Measurements from ENCODE around the gene MIER2. TPM values are rescaled to one million over a fixed set of nuclear protein-coding genes. Genes with fewer than 3 reads are reported as not detected.

Gene MIER2
- total and polyA plus RNA-seq, 8 donors = 5.8 to 29.6 (median 13.2) TPM

- Histone ChIP-seq H3K27me3 (peaks cover 0 to 55% (median 31%) of the 10 kb centered on the region in 3 donors), H3K4me1 (peaks cover 32 to 54% (median 40%) of the 10 kb centered on the region in 4 donors), H3K36me3 (no peaks in the 10 kb centered on the region), H3K27ac (peak overlapping the region in 2 of 5 donors; percentile 52 to 80), H3K4me3 (peak overlapping the region; percentile 19 to 40 (median 22)), H3K9me3 (no peaks in the 10 kb centered on the region)
- TF ChIP-seq EP300 (IDR thresholded peaks at IDR 0.05) = no peak
- no peak for TF ChIP-seq CTCF (IDR thresholded peaks at IDR 0.05)
- TF ChIP-seq POLR2AphosphoS5 (IDR thresholded peaks at IDR 0.05) = no peak
- TF ChIP-seq POLR2A (IDR thresholded peaks at IDR 0.05) = no peak
- intact Hi-C loops (cut with DNase I; ENCODE audit: low total_unique reads) = no loop called here
- DNase-seq = peak; percentile 25 to 51
- 4 to 11% (median 6%) methylated on average over 17 to 29 of the region's 29 CpGs for WGBS, 5 donors
Observed at GRCh38 chr19:294341-294945, 50.2 kb downstream of the MIER2 start.

- 63 to 74% (median 67%) methylated on average over 14 of the region's 14 CpGs for WGBS, 5 donors
- Histone ChIP-seq H3K36me3 (no peaks in the 10 kb centered on the region), H3K27me3 (peaks cover 0 to 58% (median 31%) of the 10 kb centered on the region in 3 donors), H3K27ac (no peak overlapping the region), H3K4me3 (no peak overlapping the region), H3K9me3 (no peaks in the 10 kb centered on the region), H3K4me1 (peaks cover 34 to 62% (median 47%) of the 10 kb centered on the region in 4 donors)
- peak in 1 of 2 donors; percentile 24 for DNase-seq
- TF ChIP-seq POLR2AphosphoS5 (IDR thresholded peaks at IDR 0.05) (no peak), POLR2A (IDR thresholded peaks at IDR 0.05) (no peak), CTCF (IDR thresholded peaks at IDR 0.05) (no peak), EP300 (IDR thresholded peaks at IDR 0.05) (no peak)
- intact Hi-C loops (cut with DNase I; ENCODE audit: low total_unique reads) = no loop called here
Observed at GRCh38 chr19:293436-294110, 51.0 kb downstream of the MIER2 start.

GRCh38 chr19:292951-293350 lies 51.6 kb downstream of the MIER2 start:
- TF ChIP-seq EP300 (IDR thresholded peaks at IDR 0.05) (no peak), CTCF (IDR thresholded peaks at IDR 0.05) (no peak), POLR2A (IDR thresholded peaks at IDR 0.05) (no peak), POLR2AphosphoS5 (IDR thresholded peaks at IDR 0.05) (no peak)
- H3K27me3 ChIP-seq = peaks cover 0 to 58% (median 31%) of the 10 kb centered on the region in 3 donors
- H3K36me3 ChIP-seq = no peaks in the 10 kb centered on the region
- peak in 1 of 2 donors; percentile 11 for DNase-seq
- 72 to 86% (median 83%) methylated on average over 4 of the region's 4 CpGs for WGBS, 5 donors
- intact Hi-C loops (cut with DNase I; ENCODE audit: low total_unique reads) = no loop called here
- H3K4me3 ChIP-seq = no peak overlapping the region
- H3K4me1 ChIP-seq = peaks cover 34 to 64% (median 50%) of the 10 kb centered on the region in 4 donors
- H3K27ac ChIP-seq = no peak overlapping the region
- H3K9me3 ChIP-seq = no peaks in the 10 kb centered on the region

- H3K9me3 ChIP-seq = no peaks in the 10 kb centered on the region
- H3K4me1 ChIP-seq = peaks cover 34 to 64% (median 53%) of the 10 kb centered on the region in 4 donors
- H3K27ac ChIP-seq = peak overlapping the region in 1 of 5 donors; percentile 81
- H3K36me3 ChIP-seq = peaks cover 0 to 5% (median 4%) of the 10 kb centered on the region in 4 donors
- H3K4me3 ChIP-seq = no peak overlapping the region
- TF ChIP-seq EP300 (IDR thresholded peaks at IDR 0.05) (no peak), POLR2A (IDR thresholded peaks at IDR 0.05) (no peak), POLR2AphosphoS5 (IDR thresholded peaks at IDR 0.05) (no peak), CTCF (IDR thresholded peaks at IDR 0.05) (no peak)
- peaks cover 0 to 58% (median 31%) of the 10 kb centered on the region in 3 donors for H3K27me3 ChIP-seq
- intact Hi-C loops (cut with DNase I; ENCODE audit: low total_unique reads) = no loop called here
- 79 to 89% (median 86%) methylated on average over 13 to 15 of the region's 15 CpGs for WGBS, 5 donors
- peak in 1 of 2 donors; percentile 18 for DNase-seq
Observed at GRCh38 chr19:292281-292884, 52.2 kb downstream of the MIER2 start.

Measured in stomach (tissue), 9 donors.